Peyer's patch (tissue), 4 donors: Measurements from ENCODE around the gene EPHA2.

Source experiments
- CTCF ChIP-seq, 6 experiments: fragments of 450-650 bp in 4 of 6; fragments of 200-600 bp in 2 of 6; sonication (generic) in 1 of 6; IDR thresholded peaks; one replicate each; pipeline ENCODE4 v1.5.1; 2017 to 2019; ENCODE audit warnings: antibody characterized with exemption in 6 of 6, mild to moderate bottlenecking in 3 of 6, moderate library complexity in 1 of 6
- POLR2A ChIP-seq, 2 donors: fragments of 450-650 bp; IDR thresholded peaks; one replicate each; pipeline ENCODE4 v1.5.1; 2017; ENCODE audit warnings: antibody characterized with exemption in 2 of 2, mild to moderate bottlenecking in 2 of 2, moderate library complexity in 2 of 2

GRCh38 chr1:16088351-16088911, 67.4 kb downstream of the EPHA2 start:
- no peak for TF ChIP-seq POLR2A (IDR thresholded peaks at IDR 0.05)
- TF ChIP-seq CTCF (IDR thresholded peaks at IDR 0.05), result no peak
